Ramos (cell line): ENCODE measurements around the gene DCAF12L2.
"Not testable (repeated sequence)": the region's sequence is repeated elsewhere in the genome, so short reads cannot be mapped to it uniquely, and the experiment has no call there.

Source experiments
- in situ Hi-C: fragments of 300-500 bp; cut with MboI; formaldehyde crosslinking; loops from one replicate; pipeline ENCODE4 v1.14.3; 2022; ENCODE audit warnings: low sequenced_read_pairs; ENCODE audit not compliant: unreplicated experiment

The DCAF12L2 gene

DNA sequence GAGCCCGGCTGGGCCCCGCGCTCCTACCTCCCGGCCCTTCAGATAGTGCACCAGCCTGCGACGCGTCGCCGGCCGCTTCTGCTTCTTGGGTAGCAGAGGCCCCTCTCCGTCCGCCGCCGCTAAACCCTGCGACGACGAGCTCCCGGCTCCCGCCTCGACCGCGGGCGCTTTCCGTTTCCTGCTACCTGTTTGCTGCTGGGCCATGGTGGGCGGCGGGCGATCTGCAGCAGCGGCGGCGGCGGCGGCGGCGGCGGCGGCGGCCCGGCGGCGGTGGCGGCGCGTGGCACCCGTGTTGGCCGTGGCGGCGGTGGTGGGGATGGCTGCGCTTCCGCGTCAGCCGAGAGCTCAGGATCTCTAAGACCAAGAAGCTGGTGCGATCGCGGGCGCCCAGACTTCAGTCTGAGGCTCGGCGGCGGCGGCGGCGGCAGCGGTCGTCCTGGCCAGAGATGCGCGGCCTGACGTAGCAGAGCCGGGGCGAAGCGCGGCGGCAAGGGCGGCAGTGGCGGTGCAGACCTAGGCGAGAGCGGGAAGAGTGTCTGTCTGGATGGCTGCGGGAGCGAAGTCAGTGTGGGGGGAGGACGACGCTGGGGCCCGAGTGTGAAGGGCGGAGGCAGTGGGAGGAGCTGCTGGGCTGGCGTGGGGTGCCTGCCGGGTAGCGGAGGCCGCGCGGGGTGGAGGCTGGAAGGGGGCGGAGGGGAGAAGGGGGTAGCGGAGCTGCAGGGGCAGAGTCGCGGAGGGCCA is at the start of gene DCAF12L2:
Gene DCAF12L2, minus strand, starts transcription at position 569 of the 741 bp plus-strand sequence. Its CDS starts 365 bp downstream, at position 204.
- in situ Hi-C loops = no loop called here

- in situ Hi-C loops = not testable (repeated sequence)
Measured at GRCh38 chrX:126190888-126191287, 24.8 kb upstream of the DCAF12L2 start.

DNA sequence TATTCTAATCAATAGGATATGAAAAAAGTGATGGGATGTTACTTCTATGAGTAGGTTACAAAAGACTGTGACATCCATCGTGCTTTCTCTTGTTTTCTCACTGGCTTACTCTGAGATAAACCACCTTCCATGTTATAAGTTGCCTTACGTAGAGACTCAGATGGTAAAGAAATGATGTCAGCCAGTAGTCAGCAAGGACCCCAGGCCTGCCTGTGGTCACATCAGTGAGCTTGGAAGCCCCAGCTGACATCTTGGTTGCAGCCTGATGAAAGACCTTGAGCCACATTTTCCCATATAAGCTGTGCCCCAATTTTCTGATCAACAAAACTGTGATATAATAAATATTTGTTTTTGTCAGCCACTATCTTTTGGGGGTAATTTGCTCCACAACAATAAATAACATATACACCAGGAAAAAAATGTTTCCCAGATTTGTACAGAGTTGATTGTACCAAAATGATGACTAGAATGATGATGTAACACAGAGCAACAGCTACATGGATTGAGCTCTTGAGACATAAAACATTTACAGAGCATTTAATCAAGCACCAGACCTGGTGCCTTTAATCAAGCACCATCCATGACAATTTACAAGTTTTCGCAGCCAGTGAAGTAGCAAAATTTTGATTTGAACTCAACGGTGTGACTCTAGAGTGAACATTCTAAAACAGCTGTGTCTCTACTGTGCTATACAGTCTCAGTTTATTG is 11.2 kb upstream of the DCAF12L2 start:
- in situ Hi-C loops = no loop called here

DNA sequence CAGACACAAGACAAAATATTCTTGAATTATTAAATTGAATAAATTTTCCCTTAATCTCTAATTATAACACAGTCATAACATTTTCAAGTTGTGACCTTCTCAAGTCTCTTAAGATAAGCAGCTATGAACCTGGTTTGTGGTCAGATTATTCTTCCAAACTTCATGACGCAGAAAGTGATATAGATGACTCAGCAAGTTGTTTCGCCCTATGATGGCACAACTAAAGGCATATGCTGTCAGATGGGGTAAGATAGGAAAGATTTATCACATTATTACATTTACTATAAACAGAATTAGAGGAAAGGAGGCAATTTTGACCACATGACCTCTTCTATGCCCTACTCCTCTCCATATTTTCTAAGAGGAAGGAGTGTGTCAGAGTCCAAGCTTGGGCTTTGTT is 4.6 kb upstream of the DCAF12L2 start:
- in situ Hi-C loops = no loop called here

DNA sequence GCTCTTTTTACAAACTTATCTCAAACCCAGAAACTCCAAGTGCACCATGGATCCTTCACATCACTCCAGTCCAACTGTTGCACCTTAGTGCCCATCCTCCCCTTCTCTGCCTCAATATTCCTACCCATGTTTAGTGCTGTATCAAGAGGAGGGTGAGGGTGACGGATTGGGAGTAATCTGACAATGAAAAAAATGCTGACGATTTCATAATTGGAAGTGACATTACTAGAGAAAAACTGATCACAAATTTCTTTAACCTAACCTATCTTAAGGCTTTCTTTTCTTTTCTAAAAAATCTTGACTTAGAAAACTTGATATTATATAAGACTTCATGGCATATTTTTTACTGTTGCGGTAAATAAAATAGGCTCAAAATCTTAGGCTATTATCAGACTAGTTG is 1.5 kb upstream of the DCAF12L2 start:
- in situ Hi-C loops = no loop called here

DNA sequence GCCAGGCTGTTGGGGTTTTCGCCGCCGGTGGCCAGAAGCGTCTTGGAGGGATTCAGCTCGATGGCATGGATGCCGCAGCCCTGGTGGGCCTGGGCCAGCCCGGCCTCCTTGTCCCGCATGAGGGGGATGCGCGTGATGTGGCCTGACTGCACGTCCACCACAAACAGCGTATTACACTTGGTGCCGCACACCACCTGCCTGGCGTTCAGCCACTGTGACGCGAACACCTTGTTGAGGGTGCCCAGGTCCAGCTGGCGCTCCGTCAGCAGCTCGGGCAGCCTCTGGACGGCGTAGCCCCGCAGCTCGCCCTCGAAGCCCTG is 728 bp downstream of the DCAF12L2 start:
- in situ Hi-C loops = no loop called here

- in situ Hi-C loops = no loop called here
Measured at GRCh38 chrX:126164689-126165400, 1.2 kb downstream of the DCAF12L2 start.

- in situ Hi-C loops = no loop called here
Measured at GRCh38 chrX:126164226-126164625, 1.9 kb downstream of the DCAF12L2 start.

- in situ Hi-C loops = no loop called here
Measured at GRCh38 chrX:126141014-126141413, 25.1 kb downstream of the DCAF12L2 start.

- in situ Hi-C loops = no loop called here
Measured at GRCh38 chrX:126137899-126138298, 28.2 kb downstream of the DCAF12L2 start.

DNA sequence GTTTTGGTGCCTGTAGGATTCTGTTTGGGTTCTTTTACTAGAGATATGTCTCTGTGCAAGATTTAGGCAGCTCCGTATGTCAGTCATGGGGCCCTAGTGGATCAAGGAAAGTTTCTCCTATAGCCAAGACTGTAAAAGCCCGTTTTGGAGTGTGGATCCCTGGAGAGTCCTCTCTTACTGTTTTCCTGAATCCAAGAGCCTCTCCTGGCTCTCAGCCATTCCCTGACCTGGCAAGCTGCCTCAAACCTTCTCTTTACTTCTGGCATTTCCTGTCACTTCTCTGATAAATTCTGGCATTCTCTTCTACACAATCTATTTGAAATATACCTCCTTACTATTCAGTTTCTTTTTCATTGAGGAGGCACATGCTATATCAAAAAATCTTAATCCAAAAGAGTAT is 41.4 kb downstream of the DCAF12L2 start:
- in situ Hi-C loops = no loop called here
